SK-MEL-5 (cell line): ENCODE results near the gene SLCO1B1. TPM values are rescaled to one million over a fixed set of nuclear protein-coding genes. Genes with fewer than 3 reads are reported as not detected.
"Not testable (repeated sequence)": the region's sequence is repeated elsewhere in the genome, so short reads cannot be mapped to it uniquely, and the experiment has no call there.

Experiments
- DNase-seq: peaks from one replicate; pipeline ENCODE4 v3.0.0-alpha.2; 2016; ENCODE audit warnings: low read depth, low spot score
- in situ Hi-C: cut with HindIII; loops from 2 replicates; pipeline ENCODE4 v1.10.0; 2016; ENCODE audit warnings: low sequenced_read_pairs, high pct_unique_total_duplicates, low pct_unique_long_range_greater_than_20kb
- polyA plus RNA-seq, 2 experiments: library from polyadenylated mRNA; depleted of rRNA; stranded (reverse); fragments of >200 nt; gene quantifications; 2 replicates each; pipeline ENCODE4 v1.2.3, GENCODE V29; 2015
- total RNA-seq: library from RNA; depleted of rRNA; stranded (reverse); fragments of >200 nt; shearing (Covaris generic); gene quantifications from 2 replicates; pipeline ENCODE4 v1.2.3, GENCODE V29; 2014; rRNA removed

The SLCO1B1 gene
- not detected in 2 replicates for total RNA-seq
- 0.05 and 0.09 TPM in 2 replicates for polyA plus RNA-seq (2015; cell fraction: cytosol; rRNA removed)
- not detected in 2 replicates for polyA plus RNA-seq (2015; cell fraction: nucleus; rRNA removed)

DNA sequence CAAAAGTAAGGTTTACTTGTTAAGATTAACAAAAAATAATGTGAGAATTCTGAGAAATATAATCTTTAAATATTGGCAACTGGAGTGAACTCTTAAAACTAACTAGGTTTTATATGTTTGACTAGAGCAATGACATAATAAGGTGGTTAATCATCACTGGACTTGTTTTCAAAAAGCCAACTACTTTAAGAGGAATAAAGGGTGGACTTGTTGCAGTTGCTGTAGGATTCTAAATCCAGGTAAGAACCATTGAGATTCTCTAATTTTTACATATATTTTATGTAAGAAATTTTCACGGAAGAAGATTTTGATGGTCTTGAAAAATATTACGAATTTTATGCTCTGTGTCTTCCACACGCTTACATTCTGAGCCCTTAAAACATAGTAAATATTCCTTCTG is at the start of gene SLCO1B1:
Gene SLCO1B1, plus strand, starts transcription at position 197 of the 400 bp plus-strand sequence. CDS start 10,381 bp downstream, outside the sequence.
- no peak for DNase-seq
- in situ Hi-C loops, result no loop called here

DNA sequence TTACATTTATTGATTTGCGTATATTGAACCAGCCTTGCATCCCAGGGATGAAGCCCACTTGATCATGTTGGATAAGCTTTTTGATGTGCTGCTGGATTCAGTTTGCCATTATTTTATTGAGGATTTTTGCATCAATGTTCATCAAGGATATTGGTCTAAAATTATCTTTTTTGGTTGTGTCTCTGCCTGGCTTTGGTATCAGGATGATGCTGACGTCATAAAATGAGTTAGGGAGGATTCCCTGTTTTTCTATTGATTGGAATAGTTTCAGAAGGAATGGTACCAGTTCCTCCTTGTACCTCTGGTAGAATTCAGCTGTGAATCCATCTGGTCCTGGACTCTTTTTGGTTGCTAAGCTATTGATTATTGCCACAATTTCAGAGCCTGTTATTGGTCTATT is 46.2 kb upstream of the SLCO1B1 start:
- in situ Hi-C loops, DNase-seq: not testable (repeated sequence)

DNA sequence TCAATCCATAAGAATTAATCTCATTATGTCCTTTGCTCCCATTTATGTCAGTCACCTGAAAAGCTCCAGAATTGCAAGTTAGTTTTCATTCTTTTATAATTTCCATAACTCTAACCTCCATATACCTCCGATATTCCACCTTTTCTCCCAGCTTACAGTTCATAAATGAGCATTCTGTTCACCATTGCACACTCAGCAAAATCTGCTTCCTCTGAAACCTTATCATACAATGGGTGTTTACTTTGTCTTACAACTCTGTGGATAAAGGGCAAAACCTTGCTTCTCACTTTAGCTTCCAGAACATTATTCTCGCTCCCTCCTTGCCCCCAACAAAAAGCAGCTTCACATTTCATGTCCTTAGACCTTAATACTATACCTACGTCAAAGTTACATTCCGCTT is 19.3 kb upstream of the SLCO1B1 start:
- in situ Hi-C loops, result no loop called here

DNA sequence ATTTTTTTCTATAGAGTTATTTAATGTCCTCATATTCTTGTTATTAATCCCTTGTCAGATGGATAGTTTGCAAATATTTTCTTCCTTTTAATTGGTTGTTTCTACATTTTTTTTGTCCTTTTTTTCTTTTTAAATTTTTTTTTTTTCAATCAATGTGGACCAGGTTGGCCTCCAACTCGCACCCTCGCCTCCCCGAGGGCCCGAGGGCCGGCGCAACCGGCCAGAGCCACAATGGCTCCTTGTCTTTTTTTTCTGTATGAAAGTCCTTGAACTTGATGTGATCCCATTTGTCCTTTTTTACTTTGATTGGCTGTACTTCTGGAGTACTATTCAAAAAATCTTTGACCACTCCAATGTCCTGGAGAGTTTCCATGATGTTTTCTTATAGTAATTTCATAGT is 17.7 kb upstream of the SLCO1B1 start:
- no peak for DNase-seq
- in situ Hi-C loops, result no loop called here

More for the DNA sequence above, 19.3 kb upstream of the SLCO1B1 start:
- DNase-seq, result no peak

GRCh38 chr12:21117995-21118394 is 13.0 kb upstream of the SLCO1B1 start:
- in situ Hi-C loops, result no loop called here

GRCh38 chr12:21118760-21119159 is 12.2 kb upstream of the SLCO1B1 start:
- in situ Hi-C loops, result no loop called here
- DNase-seq, result no peak

More at GRCh38 chr12:21117995-21118394, 13.0 kb upstream of the SLCO1B1 start:
- DNase-seq, result no peak

DNA sequence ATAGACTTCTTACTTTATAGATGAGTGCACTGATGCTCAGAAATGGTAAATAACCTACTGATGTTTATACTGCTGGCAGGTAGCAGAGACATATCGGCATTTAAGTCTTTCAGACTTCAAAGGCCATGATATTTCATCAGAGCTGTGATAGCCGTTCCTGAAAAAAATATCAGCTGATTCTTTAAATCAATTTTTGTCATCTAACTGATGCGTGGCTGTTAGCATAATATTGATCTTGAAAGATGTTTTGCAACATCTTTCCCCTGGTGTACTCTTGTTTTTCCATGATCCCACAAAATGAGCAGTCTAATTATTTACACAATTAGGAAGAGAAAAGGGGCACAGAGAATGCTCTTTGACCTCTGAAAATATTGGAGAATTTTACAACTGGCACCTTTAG is 1.6 kb upstream of the SLCO1B1 start:
- no peak for DNase-seq
- in situ Hi-C loops, result no loop called here

- no peak for DNase-seq
- in situ Hi-C loops, result no loop called here
These were observed 1.1 kb upstream of the SLCO1B1 start for GRCh38 chr12:21129906-21130305.

GRCh38 chr12:21137318-21137999 is 6.5 kb downstream of the SLCO1B1 start:
- in situ Hi-C loops, DNase-seq: not testable (repeated sequence)

- in situ Hi-C loops, result no loop called here
- no peak for DNase-seq
These were observed 7.0 kb downstream of the SLCO1B1 start for GRCh38 chr12:21138016-21138415.

DNA sequence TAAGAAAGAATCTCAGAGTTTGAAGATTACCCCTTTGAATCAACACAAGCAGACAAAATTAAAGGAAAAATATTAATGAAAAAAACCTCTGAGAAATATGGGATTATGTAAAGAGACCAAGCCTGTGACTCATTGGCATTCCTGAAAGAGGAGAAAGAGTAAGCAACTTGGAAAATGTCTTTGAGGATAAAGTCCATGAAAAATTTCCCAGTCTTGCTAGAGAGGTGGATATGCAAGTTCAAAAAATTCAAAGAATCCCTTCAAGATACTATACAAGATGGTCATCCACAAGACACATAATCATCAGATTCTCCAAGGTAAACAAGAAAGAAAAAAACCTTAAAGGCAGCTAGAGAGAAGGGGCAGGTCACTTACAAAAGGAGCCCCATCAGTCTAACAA is 13.3 kb downstream of the SLCO1B1 start:
- DNase-seq, result no peak
- in situ Hi-C loops, result no loop called here

- in situ Hi-C loops, result not testable (repeated sequence)
These were observed 18.9 kb downstream of the SLCO1B1 start for GRCh38 chr12:21149861-21150260.

GRCh38 chr12:21151184-21151583 is 20.2 kb downstream of the SLCO1B1 start:
- DNase-seq, result no peak
- in situ Hi-C loops, result no loop called here

More at GRCh38 chr12:21149861-21150260, 18.9 kb downstream of the SLCO1B1 start:
- not testable (repeated sequence) for DNase-seq

GRCh38 chr12:21155522-21156351 is 24.7 kb downstream of the SLCO1B1 start:
- in situ Hi-C loops, result no loop called here

GRCh38 chr12:21165048-21165447 is 34.1 kb downstream of the SLCO1B1 start:
- in situ Hi-C loops, result no loop called here
- DNase-seq, result no peak

More at GRCh38 chr12:21155522-21156351, 24.7 kb downstream of the SLCO1B1 start:
- DNase-seq, result no peak

- DNase-seq, result peak; percentile 74
- in situ Hi-C loops, result no loop called here
These were observed 39.0 kb downstream of the SLCO1B1 start for GRCh38 chr12:21169878-21170472.

- no peak for DNase-seq
- in situ Hi-C loops, result no loop called here
These were observed 41.1 kb downstream of the SLCO1B1 start for GRCh38 chr12:21172079-21172478.

GRCh38 chr12:21183721-21184275 is 52.8 kb downstream of the SLCO1B1 start:
- in situ Hi-C loops, result no loop called here
- no peak for DNase-seq
